H1 (cell line): ENCODE measurements around the gene MACROD1. TPM values are rescaled to one million over a fixed set of nuclear protein-coding genes. Genes with fewer than 3 reads are reported as not detected.

Experiments used
- BCL11A ChIP-seq, 2 experiments: IDR thresholded peaks; one replicate each; pipeline ENCODE4 v1.6.1; 2011; ENCODE audit warnings: low read depth in 2 of 2, low read length in 2 of 2, mild to moderate bottlenecking in 2 of 2
- GTF2F1 ChIP-seq: IDR thresholded peaks from 2 replicates; pipeline ENCODE4 v1.6.1; 2012; ENCODE audit warnings: low read depth, low read length, improper control_type of control experiment, borderline replicate concordance
- KDM4A ChIP-seq: IDR thresholded peaks from one replicate; pipeline ENCODE4 v1.7.1; 2012; ENCODE audit warnings: low read depth, mild to moderate bottlenecking, moderate library complexity, low read length, inconsistent platforms; ENCODE audit not compliant: severe bottlenecking
- KDM5A ChIP-seq: fragments of 200-600 bp; IDR thresholded peaks from 2 replicates; pipeline ENCODE4 v1.7.1; 2012; ENCODE audit warnings: mild to moderate bottlenecking, low read length, inconsistent platforms, mixed read lengths
- NRF1 ChIP-seq: IDR thresholded peaks from 2 replicates; pipeline ENCODE4 v1.6.1; 2011; ENCODE audit warnings: mild to moderate bottlenecking, low read depth, low read length, improper control_type of control experiment
- RBBP5 ChIP-seq: IDR thresholded peaks from 2 replicates; pipeline ENCODE4 v1.7.1; 2012; ENCODE audit warnings: low read depth, mild to moderate bottlenecking, inconsistent platforms, low read length, moderate library complexity, borderline replicate concordance
- RNF2 ChIP-seq: fragments of 200-900, 300-1000 bp; sonication (generic); IDR thresholded peaks from 2 replicates; pipeline ENCODE4 v1.7.1; 2016; ENCODE audit warnings: borderline replicate concordance, low read depth, mild to moderate bottlenecking, antibody characterized with exemption, low read length; ENCODE audit not compliant: poor library complexity, severe bottlenecking; ENCODE audit errors: missing control alignments
- SAP30 ChIP-seq: fragments of 300-600 bp; sonication (generic); IDR thresholded peaks from 2 replicates; pipeline ENCODE4 v1.7.1; 2012; ENCODE audit warnings: low read length, moderate library complexity, mild to moderate bottlenecking, inconsistent platforms; ENCODE audit not compliant: insufficient read depth, insufficient replicate concordance
- SP2 ChIP-seq: IDR thresholded peaks from 2 replicates; pipeline ENCODE4 v1.6.1; 2012; ENCODE audit warnings: mild to moderate bottlenecking, low read length, inconsistent platforms
- TBP ChIP-seq: IDR thresholded peaks from 2 replicates; pipeline ENCODE4 v1.6.1; 2011; ENCODE audit warnings: low read depth, low read length, improper control_type of control experiment
- TCF12 ChIP-seq: IDR thresholded peaks from 2 replicates; pipeline ENCODE4 v1.6.1; 2011; ENCODE audit warnings: low read depth, mild to moderate bottlenecking, low read length
- polyA plus RNA-seq, 7 experiments: library from polyadenylated mRNA; depleted of rRNA in 3 of 7; stranded (reverse) in 5 of 7; unstranded in 2 of 7; fragments of >200 nt in 5 of 7; fragments of 200-250 nt in 2 of 7; gene quantifications; 1 replicate in 5 of 7; 2 replicates in 1 of 7; 4 replicates in 1 of 7; pipeline versions ENCODE4 v1.2.1 to v1.2.3, GENCODE V29; 2011 to 2013; ENCODE audit warnings: missing spikeins in 2 of 7, mixed read lengths in 2 of 7
- total RNA-seq: library from RNA; stranded (reverse); fragmentation: NEBNext Ultra II Directional; extraction: Animal tissue kit (Norgen Biotek cat#: 25700); gene quantifications from 2 replicates; pipeline ENCODE4 v1.2.1, GENCODE V29; 2021
- TF ChIP-seq, protein P1 (sequence below): fragments of 300-600 bp; sonication (generic); IDR thresholded peaks from 2 replicates; pipeline ENCODE4 v1.7.1; 2012; ENCODE audit warnings: low read length, moderate library complexity, mild to moderate bottlenecking, inconsistent platforms; ENCODE audit not compliant: insufficient replicate concordance

The MACROD1 gene
- total and polyA plus RNA-seq, 2 of the 8 experiments (the other 6 are each of a cell fraction or from before 2014, with no cell fraction given), result 19.5 to 34.1 TPM

GRCh38 chr11:64052436-64052835 lies 113.5 kb downstream of the MACROD1 start (continued):
- TF ChIP-seq, protein P1, sequence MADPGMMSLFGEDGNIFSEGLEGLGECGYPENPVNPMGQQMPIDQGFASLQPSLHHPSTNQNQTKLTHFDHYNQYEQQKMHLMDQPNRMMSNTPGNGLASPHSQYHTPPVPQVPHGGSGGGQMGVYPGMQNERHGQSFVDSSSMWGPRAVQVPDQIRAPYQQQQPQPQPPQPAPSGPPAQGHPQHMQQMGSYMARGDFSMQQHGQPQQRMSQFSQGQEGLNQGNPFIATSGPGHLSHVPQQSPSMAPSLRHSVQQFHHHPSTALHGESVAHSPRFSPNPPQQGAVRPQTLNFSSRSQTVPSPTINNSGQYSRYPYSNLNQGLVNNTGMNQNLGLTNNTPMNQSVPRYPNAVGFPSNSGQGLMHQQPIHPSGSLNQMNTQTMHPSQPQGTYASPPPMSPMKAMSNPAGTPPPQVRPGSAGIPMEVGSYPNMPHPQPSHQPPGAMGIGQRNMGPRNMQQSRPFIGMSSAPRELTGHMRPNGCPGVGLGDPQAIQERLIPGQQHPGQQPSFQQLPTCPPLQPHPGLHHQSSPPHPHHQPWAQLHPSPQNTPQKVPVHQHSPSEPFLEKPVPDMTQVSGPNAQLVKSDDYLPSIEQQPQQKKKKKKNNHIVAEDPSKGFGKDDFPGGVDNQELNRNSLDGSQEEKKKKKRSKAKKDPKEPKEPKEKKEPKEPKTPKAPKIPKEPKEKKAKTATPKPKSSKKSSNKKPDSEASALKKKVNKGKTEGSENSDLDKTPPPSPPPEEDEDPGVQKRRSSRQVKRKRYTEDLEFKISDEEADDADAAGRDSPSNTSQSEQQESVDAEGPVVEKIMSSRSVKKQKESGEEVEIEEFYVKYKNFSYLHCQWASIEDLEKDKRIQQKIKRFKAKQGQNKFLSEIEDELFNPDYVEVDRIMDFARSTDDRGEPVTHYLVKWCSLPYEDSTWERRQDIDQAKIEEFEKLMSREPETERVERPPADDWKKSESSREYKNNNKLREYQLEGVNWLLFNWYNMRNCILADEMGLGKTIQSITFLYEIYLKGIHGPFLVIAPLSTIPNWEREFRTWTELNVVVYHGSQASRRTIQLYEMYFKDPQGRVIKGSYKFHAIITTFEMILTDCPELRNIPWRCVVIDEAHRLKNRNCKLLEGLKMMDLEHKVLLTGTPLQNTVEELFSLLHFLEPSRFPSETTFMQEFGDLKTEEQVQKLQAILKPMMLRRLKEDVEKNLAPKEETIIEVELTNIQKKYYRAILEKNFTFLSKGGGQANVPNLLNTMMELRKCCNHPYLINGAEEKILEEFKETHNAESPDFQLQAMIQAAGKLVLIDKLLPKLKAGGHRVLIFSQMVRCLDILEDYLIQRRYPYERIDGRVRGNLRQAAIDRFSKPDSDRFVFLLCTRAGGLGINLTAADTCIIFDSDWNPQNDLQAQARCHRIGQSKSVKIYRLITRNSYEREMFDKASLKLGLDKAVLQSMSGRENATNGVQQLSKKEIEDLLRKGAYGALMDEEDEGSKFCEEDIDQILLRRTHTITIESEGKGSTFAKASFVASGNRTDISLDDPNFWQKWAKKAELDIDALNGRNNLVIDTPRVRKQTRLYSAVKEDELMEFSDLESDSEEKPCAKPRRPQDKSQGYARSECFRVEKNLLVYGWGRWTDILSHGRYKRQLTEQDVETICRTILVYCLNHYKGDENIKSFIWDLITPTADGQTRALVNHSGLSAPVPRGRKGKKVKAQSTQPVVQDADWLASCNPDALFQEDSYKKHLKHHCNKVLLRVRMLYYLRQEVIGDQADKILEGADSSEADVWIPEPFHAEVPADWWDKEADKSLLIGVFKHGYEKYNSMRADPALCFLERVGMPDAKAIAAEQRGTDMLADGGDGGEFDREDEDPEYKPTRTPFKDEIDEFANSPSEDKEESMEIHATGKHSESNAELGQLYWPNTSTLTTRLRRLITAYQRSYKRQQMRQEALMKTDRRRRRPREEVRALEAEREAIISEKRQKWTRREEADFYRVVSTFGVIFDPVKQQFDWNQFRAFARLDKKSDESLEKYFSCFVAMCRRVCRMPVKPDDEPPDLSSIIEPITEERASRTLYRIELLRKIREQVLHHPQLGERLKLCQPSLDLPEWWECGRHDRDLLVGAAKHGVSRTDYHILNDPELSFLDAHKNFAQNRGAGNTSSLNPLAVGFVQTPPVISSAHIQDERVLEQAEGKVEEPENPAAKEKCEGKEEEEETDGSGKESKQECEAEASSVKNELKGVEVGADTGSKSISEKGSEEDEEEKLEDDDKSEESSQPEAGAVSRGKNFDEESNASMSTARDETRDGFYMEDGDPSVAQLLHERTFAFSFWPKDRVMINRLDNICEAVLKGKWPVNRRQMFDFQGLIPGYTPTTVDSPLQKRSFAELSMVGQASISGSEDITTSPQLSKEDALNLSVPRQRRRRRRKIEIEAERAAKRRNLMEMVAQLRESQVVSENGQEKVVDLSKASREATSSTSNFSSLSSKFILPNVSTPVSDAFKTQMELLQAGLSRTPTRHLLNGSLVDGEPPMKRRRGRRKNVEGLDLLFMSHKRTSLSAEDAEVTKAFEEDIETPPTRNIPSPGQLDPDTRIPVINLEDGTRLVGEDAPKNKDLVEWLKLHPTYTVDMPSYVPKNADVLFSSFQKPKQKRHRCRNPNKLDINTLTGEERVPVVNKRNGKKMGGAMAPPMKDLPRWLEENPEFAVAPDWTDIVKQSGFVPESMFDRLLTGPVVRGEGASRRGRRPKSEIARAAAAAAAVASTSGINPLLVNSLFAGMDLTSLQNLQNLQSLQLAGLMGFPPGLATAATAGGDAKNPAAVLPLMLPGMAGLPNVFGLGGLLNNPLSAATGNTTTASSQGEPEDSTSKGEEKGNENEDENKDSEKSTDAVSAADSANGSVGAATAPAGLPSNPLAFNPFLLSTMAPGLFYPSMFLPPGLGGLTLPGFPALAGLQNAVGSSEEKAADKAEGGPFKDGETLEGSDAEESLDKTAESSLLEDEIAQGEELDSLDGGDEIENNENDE, result no peak
- TF ChIP-seq SAP30 (no peak), BCL11A (IDR thresholded peaks at IDR 0.05; ENCODE audit: low read depth in 2 of 2, low read length in 2 of 2) (no peak), NRF1 (no peak), TBP (no peak), SP2 (no peak), KDM5A (no peak), RBBP5 (no peak), TCF12 (no peak), KDM4A (no peak), RNF2 (no peak), GTF2F1 (no peak)
